ENCODE measurements around the gene SMDT1. TPM values are rescaled to one million over a fixed set of nuclear protein-coding genes. Genes with fewer than 3 reads are reported as not detected.

The SMDT1 gene
- total and polyA plus RNA-seq, 10 of the 15 experiments (the other 5 are each of a cell fraction or from before 2014, with no cell fraction given): 19.7 to 176 (median 66.3) TPM

GRCh38 chr22:42056757-42057511 lies 22.6 kb upstream of the SMDT1 start:
- POLR2A ChIA-PET: interaction anchor here (0.6 kb wide), 1 partner anchor 413 kb away, joined by 3 read pairs; no protein-coding TSS in a partner anchor
- CTCF ChIA-PET: interaction anchor here (1.0 kb wide), 1 partner anchor 35 kb away, joined by 3 read pairs; no protein-coding TSS in a partner anchor
- Histone ChIP-seq H3K36me3 (ENCODE audit: control insufficient read depth in 2 of 2, insufficient read depth in 2 of 2, low read length in 1 of 2) (peaks cover 6 to 19% of the 10 kb centered on the region in 2 experiments), H3K9me3 (replicated peaks; ENCODE audit: control insufficient read depth, insufficient read depth, low read length) (peaks cover 11% of the 10 kb centered on the region; the same call in 2 of the 3 replicates), H3K9ac (ENCODE audit: control insufficient read depth, insufficient read depth, low read length) (no peak overlapping the region), H3K79me2 (ENCODE audit: control insufficient read depth, insufficient read depth, low read length) (no peaks in the 10 kb centered on the region), H3K4me2 (ENCODE audit: control insufficient read depth, insufficient read depth) (no peak overlapping the region), H4K20me1 (ENCODE audit: control insufficient read depth, insufficient read depth) (no peaks in the 10 kb centered on the region), H2AFZ (ENCODE audit: control insufficient read depth, low read depth, low read length) (no peak overlapping the region), H3K4me1 (ENCODE audit: control insufficient read depth, insufficient read depth, low read length) (peaks cover 13% of the 10 kb centered on the region), H3K27me3 (replicated peaks in 1 of 2; ENCODE audit: control insufficient read depth in 2 of 2, insufficient read depth in 2 of 2, low read length in 1 of 2) (no peaks in the 10 kb centered on the region), H3K27ac (ENCODE audit: control insufficient read depth, insufficient read depth) (no peak overlapping the region), H3K4me3 (no peak overlapping the region)
- intact Hi-C loops (cut with micrococcal nuclease; ENCODE audit: unreplicated experiment): no loop called here
- DNase-seq (ENCODE audit: low read depth, low spot score) (no peak), FAIRE-seq (no peak), ATAC-seq (no peak)
- no TSS peak for BruUV-seq (replicated peaks)
- 100% methylated on average over 1 of the region's 1 CpG for WGBS (ENCODE audit: insufficient coverage, insufficient replicate concordance, low lambda C conversion rate, missing lambda C conversion rate)
- in situ Hi-C loops (cut with MboI): no loop called here
- RAD21 ChIA-PET (ENCODE audit: unreplicated experiment): no interaction called here
- SMC1A ChIA-PET (ENCODE audit: uncharacterized antibody, unreplicated experiment): interaction anchor here (0.6 kb wide), 1 partner anchor 36 kb away, joined by 3 read pairs; no protein-coding TSS in a partner anchor
- TF ChIP-seq PAX8 (IDR thresholded peaks at IDR 0.05) (no peak), ASH2L (IDR thresholded peaks at IDR 0.05; ENCODE audit: borderline replicate concordance, low read depth) (no peak), ZNF207 (IDR thresholded peaks at IDR 0.05; ENCODE audit: borderline replicate concordance) (no peak), ZBTB40 (IDR thresholded peaks at IDR 0.05; ENCODE audit: borderline replicate concordance) (no peak), NRF1 (conservative IDR thresholded peaks at IDR 0.05; ENCODE audit: low read depth, low read length) (no peak), PAX5 (IDR thresholded peaks at IDR 0.05; ENCODE audit: borderline replicate concordance, low read depth, low read length) (no peak), RB1 (IDR thresholded peaks at IDR 0.05; ENCODE audit: borderline replicate concordance) (no peak), CBFB (IDR thresholded peaks at IDR 0.05; ENCODE audit: low read depth) (no peak), NFYB (IDR thresholded peaks at IDR 0.05; ENCODE audit: insufficient read depth, low read depth, low read length) (no peak), USF1 (IDR thresholded peaks at IDR 0.05; ENCODE audit: borderline replicate concordance, extremely low read length, insufficient read depth, low read depth, low read length) (no peak), NR2C1 (IDR thresholded peaks at IDR 0.05) (no peak), DPF2 (IDR thresholded peaks at IDR 0.05) (no peak), JUND (IDR thresholded peaks at IDR 0.05; ENCODE audit: low read depth, low read length) (no peak)
- TF ChIP-seq, protein P1, sequence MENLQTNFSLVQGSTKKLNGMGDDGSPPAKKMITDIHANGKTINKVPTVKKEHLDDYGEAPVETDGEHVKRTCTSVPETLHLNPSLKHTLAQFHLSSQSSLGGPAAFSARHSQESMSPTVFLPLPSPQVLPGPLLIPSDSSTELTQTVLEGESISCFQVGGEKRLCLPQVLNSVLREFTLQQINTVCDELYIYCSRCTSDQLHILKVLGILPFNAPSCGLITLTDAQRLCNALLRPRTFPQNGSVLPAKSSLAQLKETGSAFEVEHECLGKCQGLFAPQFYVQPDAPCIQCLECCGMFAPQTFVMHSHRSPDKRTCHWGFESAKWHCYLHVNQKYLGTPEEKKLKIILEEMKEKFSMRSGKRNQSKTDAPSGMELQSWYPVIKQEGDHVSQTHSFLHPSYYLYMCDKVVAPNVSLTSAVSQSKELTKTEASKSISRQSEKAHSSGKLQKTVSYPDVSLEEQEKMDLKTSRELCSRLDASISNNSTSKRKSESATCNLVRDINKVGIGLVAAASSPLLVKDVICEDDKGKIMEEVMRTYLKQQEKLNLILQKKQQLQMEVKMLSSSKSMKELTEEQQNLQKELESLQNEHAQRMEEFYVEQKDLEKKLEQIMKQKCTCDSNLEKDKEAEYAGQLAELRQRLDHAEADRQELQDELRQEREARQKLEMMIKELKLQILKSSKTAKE (IDR thresholded peaks at IDR 0.05; ENCODE audit: low read depth, poor library complexity, severe bottlenecking): no peak
- TF ChIP-seq, protein P2, sequence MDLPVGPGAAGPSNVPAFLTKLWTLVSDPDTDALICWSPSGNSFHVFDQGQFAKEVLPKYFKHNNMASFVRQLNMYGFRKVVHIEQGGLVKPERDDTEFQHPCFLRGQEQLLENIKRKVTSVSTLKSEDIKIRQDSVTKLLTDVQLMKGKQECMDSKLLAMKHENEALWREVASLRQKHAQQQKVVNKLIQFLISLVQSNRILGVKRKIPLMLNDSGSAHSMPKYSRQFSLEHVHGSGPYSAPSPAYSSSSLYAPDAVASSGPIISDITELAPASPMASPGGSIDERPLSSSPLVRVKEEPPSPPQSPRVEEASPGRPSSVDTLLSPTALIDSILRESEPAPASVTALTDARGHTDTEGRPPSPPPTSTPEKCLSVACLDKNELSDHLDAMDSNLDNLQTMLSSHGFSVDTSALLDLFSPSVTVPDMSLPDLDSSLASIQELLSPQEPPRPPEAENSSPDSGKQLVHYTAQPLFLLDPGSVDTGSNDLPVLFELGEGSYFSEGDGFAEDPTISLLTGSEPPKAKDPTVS (IDR thresholded peaks at IDR 0.05; ENCODE audit: low read depth, low read length): no peak
